GM21717 (cell line): ENCODE results near the gene CACNA1A.
"Not testable (repeated sequence)": the region's sequence is repeated elsewhere in the genome, so short reads cannot be mapped to it uniquely, and the experiment has no call there.

Experiments
- ATAC-seq: cut with Tn5 transposase; IDR thresholded peaks from one replicate; pipeline ENCODE4 v1.9.1; 2021; ENCODE audit warnings: mild to moderate bottlenecking, moderate library complexity; ENCODE audit not compliant: unreplicated experiment

CACNA1A gene

GRCh38 chr19:13208672-13209483 lies 297.4 kb downstream of the CACNA1A start:
- peak; percentile 17 for ATAC-seq

- ATAC-seq, result peak; percentile 49
Observed at GRCh38 chr19:13207846-13208671, 298.2 kb downstream of the CACNA1A start.

GRCh38 chr19:13207237-13207845 lies 298.9 kb downstream of the CACNA1A start:
- no peak for ATAC-seq

GRCh38 chr19:13206587-13206986 lies 299.7 kb downstream of the CACNA1A start:
- ATAC-seq, result no peak

GRCh38 chr19:13202112-13202511 lies 304.2 kb downstream of the CACNA1A start:
- not testable (repeated sequence) for ATAC-seq

GRCh38 chr19:13198634-13199033 lies 307.6 kb downstream of the CACNA1A start:
- ATAC-seq, result no peak

GRCh38 chr19:13195678-13196077 lies 310.6 kb downstream of the CACNA1A start:
- ATAC-seq, result no peak

GRCh38 chr19:13190781-13191540 lies 315.3 kb downstream of the CACNA1A start:
- ATAC-seq, result no peak

- no peak for ATAC-seq
Observed at GRCh38 chr19:13189600-13189999, 316.7 kb downstream of the CACNA1A start.

GRCh38 chr19:13187419-13187818 lies 318.9 kb downstream of the CACNA1A start:
- no peak for ATAC-seq

- not testable (repeated sequence) for ATAC-seq
Observed at GRCh38 chr19:13186688-13187087, 319.6 kb downstream of the CACNA1A start.

- ATAC-seq, result not testable (repeated sequence)
Observed at GRCh38 chr19:13185763-13186657, 320.3 kb downstream of the CACNA1A start.

- not testable (repeated sequence) for ATAC-seq
Observed at GRCh38 chr19:13184926-13185325, 321.4 kb downstream of the CACNA1A start.

- no peak for ATAC-seq
Observed at GRCh38 chr19:13181747-13182388, 324.4 kb downstream of the CACNA1A start.

- ATAC-seq, result not testable (repeated sequence)
Observed at GRCh38 chr19:13178291-13178690, 328.0 kb downstream of the CACNA1A start.

- not testable (repeated sequence) for ATAC-seq
Observed at GRCh38 chr19:13177584-13177983, 328.7 kb downstream of the CACNA1A start.

GRCh38 chr19:13176345-13176744 lies 329.9 kb downstream of the CACNA1A start:
- ATAC-seq, result no peak

GRCh38 chr19:13173139-13173737 lies 333.0 kb downstream of the CACNA1A start:
- ATAC-seq, result no peak
